ENCODE results near the gene GSTA4. TPM values are rescaled to one million over a fixed set of nuclear protein-coding genes. Genes with fewer than 3 reads are reported as not detected.

Gene GSTA4
- total and polyA plus RNA-seq, 2 donors (not counting 3 experiments of a cell fraction or from before 2014, with no cell fraction given), result 15.0 to 24.6 TPM

GRCh38 chr6:53041356-53041755, 46.3 kb upstream of the GSTA4 start:
- Histone ChIP-seq H3K4me1 (ENCODE audit: control insufficient read depth, extremely low read depth, insufficient read depth, low read length) (peaks cover 16% of the 10 kb centered on the region), H3K27me3 (ENCODE audit: control insufficient read depth in 2 of 2, insufficient read depth in 2 of 2, low read length in 2 of 2) (no peaks in the 10 kb centered on the region), H3K79me2 (ENCODE audit: control insufficient read depth, insufficient read depth, low read length) (no peaks in the 10 kb centered on the region), H3K27ac (ENCODE audit: insufficient read depth, low read depth, low read length) (no peak overlapping the region), H3K9me1 (replicated peaks; ENCODE audit: control insufficient read depth, extremely low read depth, insufficient read depth, low read length) (no peaks in the 10 kb centered on the region), H3K36me3 (ENCODE audit: control insufficient read depth in 2 of 2, extremely low read depth in 1 of 2, insufficient read depth in 2 of 2, low read length in 2 of 2) (peaks cover 2 to 4% of the 10 kb centered on the region in 2 experiments), H3K9me3 (replicated peaks; ENCODE audit: control insufficient read depth, insufficient read depth, low read length) (no peaks in the 10 kb centered on the region), H3K4me2 (ENCODE audit: insufficient read depth, low read length) (no peak overlapping the region), H3K4me3 (replicated peaks in 1 of 3; ENCODE audit: insufficient read depth in 1 of 3, low read depth in 1 of 3, low read length in 3 of 3) (no peak overlapping the region), H2AFZ (ENCODE audit: low read depth, low read length) (no peak overlapping the region), H3K9ac (replicated peaks; ENCODE audit: extremely low read depth, insufficient read depth, low read length) (no peak overlapping the region), H4K20me1 (replicated peaks; ENCODE audit: control insufficient read depth, extremely low read depth, insufficient read depth, low read length) (no peaks in the 10 kb centered on the region)
- BruUV-seq (replicated peaks), result no TSS peak
- ChIA-PET POLR2A (no interaction called here), CTCF (interaction anchor here (1.2 to 2.0 kb wide), 2 partner anchors 45 to 47 kb away, joined by 11 to 14 read pairs; partner anchors contain the start of gene GSTA4)
- no peak for DNase-seq (ENCODE audit: low read depth, low spot score)
- TF ChIP-seq CTCF (IDR thresholded peaks at IDR 0.05; ENCODE audit: extremely low read depth in 1 of 2, insufficient read depth in 1 of 2, low read depth in 1 of 2, low read length in 2 of 2) (no peak), POLR2A (IDR thresholded peaks at IDR 0.05; ENCODE audit: low read depth, low read length) (no peak), MYC (IDR thresholded peaks at IDR 0.05; ENCODE audit: low read depth, low read length) (no peak), EZH2 (IDR thresholded peaks at IDR 0.05; ENCODE audit: borderline replicate concordance, low read depth, low read length, severe bottlenecking) (no peak), MAX (IDR thresholded peaks at IDR 0.05; ENCODE audit: insufficient read depth, insufficient read length) (no peak), FOS (IDR thresholded peaks at IDR 0.05; ENCODE audit: borderline replicate concordance, insufficient read depth, low read length) (no peak), GATA2 (IDR thresholded peaks at IDR 0.05; ENCODE audit: insufficient read depth, insufficient read length, low read depth, low read length) (no peak), POLR2AphosphoS5 (IDR thresholded peaks at IDR 0.05; ENCODE audit: insufficient read depth, low read depth, low read length) (no peak), JUN (IDR thresholded peaks at IDR 0.05; ENCODE audit: borderline replicate concordance, insufficient read depth, insufficient read length, low read depth) (no peak)
- FAIRE-seq, result no peak
- dilution Hi-C loops (cut with MboI; ENCODE audit: extremely low pct_ligation_motif_present, low sequenced_read_pairs), result no loop called here
- intact Hi-C loops (cut with micrococcal nuclease), result no loop called here

Measured in endothelial cell of umbilical vein (primary cell).